ENCODE measurements around the gene OSCP1. TPM values are rescaled to one million over a fixed set of nuclear protein-coding genes. Genes with fewer than 3 reads are reported as not detected.
A peak's percentile ranks its signal among the peaks of the same experiment; 100 is the strongest.

The OSCP1 gene
- total and polyA plus RNA-seq, 12 donors: 2.1 to 9.6 (median 7.7) TPM

GRCh38 chr1:36475910-36476604 is 25.8 kb upstream of the OSCP1 start:
- Histone ChIP-seq H3K4me1 (peaks cover 0 to 5% (median 0%) of the 10 kb centered on the region in 9 donors), H3K9me3 (no peaks in the 10 kb centered on the region), H3K36me3 (peaks cover 0 to 28% (median 0%) of the 10 kb centered on the region in 9 donors), H3K27me3 (peaks cover 0 to 24% (median 0%) of the 10 kb centered on the region in 7 donors), H3K4me3 (no peak overlapping the region), H3K27ac (no peak overlapping the region)
- DNase-seq (no peak), ATAC-seq (no peak)
- WGBS, 2 donors: 70 to 76% methylated on average over 7 of the region's 7 CpGs
- intact Hi-C loops (cut with DNase I): no loop called here
- no peak for TF ChIP-seq CTCF (IDR thresholded peaks at IDR 0.05)

GRCh38 chr1:36475341-36475740 is 25.1 kb upstream of the OSCP1 start:
- intact Hi-C loops (cut with DNase I): no loop called here
- H3K27ac ChIP-seq: no peak overlapping the region
- WGBS, 2 donors: 53 to 58% methylated on average over 9 of the region's 9 CpGs
- ATAC-seq: no peak
- TF ChIP-seq CTCF (IDR thresholded peaks at IDR 0.05): no peak
- peaks cover 0 to 5% (median 0%) of the 10 kb centered on the region in 9 donors for H3K4me1 ChIP-seq
- peaks cover 0 to 26% (median 0%) of the 10 kb centered on the region in 9 donors for H3K36me3 ChIP-seq
- no peaks in the 10 kb centered on the region for H3K9me3 ChIP-seq
- H3K27me3 ChIP-seq: peaks cover 0 to 24% (median 0%) of the 10 kb centered on the region in 7 donors
- DNase-seq: no peak
- H3K4me3 ChIP-seq: no peak overlapping the region

- TF ChIP-seq CTCF (IDR thresholded peaks at IDR 0.05): no peak
- H3K9me3 ChIP-seq: no peaks in the 10 kb centered on the region
- no peak overlapping the region for H3K4me3 ChIP-seq
- DNase-seq (no peak), ATAC-seq (no peak)
- WGBS, 2 donors: 86 to 92% methylated on average over 6 of the region's 6 CpGs
- peaks cover 0 to 38% (median 0%) of the 10 kb centered on the region in 9 donors for H3K36me3 ChIP-seq
- H3K27me3 ChIP-seq: peaks cover 0 to 14% (median 0%) of the 10 kb centered on the region in 7 donors
- no peak overlapping the region for H3K27ac ChIP-seq
- H3K4me1 ChIP-seq: no peaks in the 10 kb centered on the region
- intact Hi-C loops (cut with DNase I): no loop called here
Measured at GRCh38 chr1:36472656-36473055, 22.4 kb upstream of the OSCP1 start.

GRCh38 chr1:36471830-36472641 is 21.8 kb upstream of the OSCP1 start:
- no peak for TF ChIP-seq CTCF (IDR thresholded peaks at IDR 0.05)
- ATAC-seq: peak in 1 of 8 donors; percentile 25

More at GRCh38 chr1:36471830-36472641, 21.8 kb upstream of the OSCP1 start:
- H3K27me3 ChIP-seq: peaks cover 0 to 9% (median 0%) of the 10 kb centered on the region in 7 donors
- DNase-seq: no peak
- H3K9me3 ChIP-seq: no peaks in the 10 kb centered on the region
- H3K27ac ChIP-seq: no peak overlapping the region
- peaks cover 0 to 41% (median 0%) of the 10 kb centered on the region in 9 donors for H3K36me3 ChIP-seq
- intact Hi-C loops (cut with DNase I): no loop called here
- H3K4me1 ChIP-seq: no peaks in the 10 kb centered on the region
- WGBS, 2 donors: 61 to 65% methylated on average over 20 to 22 of the region's 22 CpGs
- no peak overlapping the region for H3K4me3 ChIP-seq
